Central memory CD4-positive, alpha-beta T cell (primary cell): ENCODE measurements around the gene PPM1J.

Experiments used
- DNase-seq: peaks from one replicate; pipeline ENCODE4 v3.0.0; 2022

PPM1J gene

GRCh38 chr1:112686835-112687234 lies 28.3 kb downstream of the PPM1J start:
- no peak for DNase-seq

- DNase-seq = no peak
Measured at GRCh38 chr1:112686417-112686816, 28.7 kb downstream of the PPM1J start.

GRCh38 chr1:112685913-112686312 lies 29.2 kb downstream of the PPM1J start:
- DNase-seq = no peak

- no peak for DNase-seq
Measured at GRCh38 chr1:112678605-112679004, 36.5 kb downstream of the PPM1J start.

- no peak for DNase-seq
Measured at GRCh38 chr1:112677501-112677900, 37.6 kb downstream of the PPM1J start.

GRCh38 chr1:112676543-112676942 lies 38.6 kb downstream of the PPM1J start:
- DNase-seq = no peak

GRCh38 chr1:112675728-112676381 lies 39.3 kb downstream of the PPM1J start:
- no peak for DNase-seq

- peak; percentile 28 for DNase-seq
Measured at GRCh38 chr1:112674986-112675727, 40.0 kb downstream of the PPM1J start.

- DNase-seq = peak; percentile 62
Measured at GRCh38 chr1:112674440-112674985, 40.6 kb downstream of the PPM1J start, which contains the start of gene MOV10. MOV10 (plus strand) TSS chr1:112674659; CDS start chr1:112674913, 254 bp downstream.

- DNase-seq = peak; percentile 33
Measured at GRCh38 chr1:112673592-112674439, 41.3 kb downstream of the PPM1J start.

- DNase-seq = no peak
Measured at GRCh38 chr1:112672842-112673241, 42.3 kb downstream of the PPM1J start.

GRCh38 chr1:112672009-112672408 lies 43.1 kb downstream of the PPM1J start:
- no peak for DNase-seq

- no peak for DNase-seq
Measured at GRCh38 chr1:112666946-112667345, 48.2 kb downstream of the PPM1J start.

GRCh38 chr1:112665857-112666256 lies 49.3 kb downstream of the PPM1J start:
- DNase-seq = no peak
